ENCODE data around the gene TMED4. TPM values are rescaled to one million over a fixed set of nuclear protein-coding genes. Genes with fewer than 3 reads are reported as not detected.
A peak's percentile ranks its signal among the peaks of the same experiment; 100 is the strongest.

The TMED4 gene
- total RNA-seq = 10 to 100 TPM; 55.4 to 81.4 (median 69.4) TPM
- polyA plus RNA-seq = 10 to 100 TPM; 42.9 to 45.6 TPM
- long read RNA-seq, donor 1, transcript TMED4-203 (5 exons, 2,322 nt) = major isoform, 26 of 62 reads
- long read RNA-seq, donor 1, transcript TMED4-205 (4 exons, 1,755 nt) = minor isoform, 24 of 62 reads
- long read RNA-seq, donor 1, partial matches to known transcripts = 3 of 62 reads
- long read RNA-seq, donor 1, other reads (novel, unspliced or antisense) = 8 of 62 reads
- long read RNA-seq, donor 2, transcript TMED4-203 (5 exons, 2,322 nt) = minor isoform, 30 of 77 reads
- long read RNA-seq, donor 2, transcript TMED4-205 (4 exons, 1,755 nt) = major isoform, 37 of 77 reads
- long read RNA-seq, donor 2, partial matches to known transcripts = 3 of 77 reads
- long read RNA-seq, donor 2, other reads (novel, unspliced or antisense) = 5 of 77 reads
- long read RNA-seq, donor 3, transcript TMED4-201 (4 exons, 2,203 nt) = minor isoform, 6 of 211 reads
- long read RNA-seq, donor 3, transcript TMED4-203 (5 exons, 2,322 nt) = major isoform, 123 of 211 reads
- long read RNA-seq, donor 3, transcript TMED4-205 (4 exons, 1,755 nt) = minor isoform, 47 of 211 reads
- long read RNA-seq, donor 3, partial matches to known transcripts = 9 of 211 reads
- long read RNA-seq, donor 3, other reads (novel, unspliced or antisense) = 25 of 211 reads

DNA sequence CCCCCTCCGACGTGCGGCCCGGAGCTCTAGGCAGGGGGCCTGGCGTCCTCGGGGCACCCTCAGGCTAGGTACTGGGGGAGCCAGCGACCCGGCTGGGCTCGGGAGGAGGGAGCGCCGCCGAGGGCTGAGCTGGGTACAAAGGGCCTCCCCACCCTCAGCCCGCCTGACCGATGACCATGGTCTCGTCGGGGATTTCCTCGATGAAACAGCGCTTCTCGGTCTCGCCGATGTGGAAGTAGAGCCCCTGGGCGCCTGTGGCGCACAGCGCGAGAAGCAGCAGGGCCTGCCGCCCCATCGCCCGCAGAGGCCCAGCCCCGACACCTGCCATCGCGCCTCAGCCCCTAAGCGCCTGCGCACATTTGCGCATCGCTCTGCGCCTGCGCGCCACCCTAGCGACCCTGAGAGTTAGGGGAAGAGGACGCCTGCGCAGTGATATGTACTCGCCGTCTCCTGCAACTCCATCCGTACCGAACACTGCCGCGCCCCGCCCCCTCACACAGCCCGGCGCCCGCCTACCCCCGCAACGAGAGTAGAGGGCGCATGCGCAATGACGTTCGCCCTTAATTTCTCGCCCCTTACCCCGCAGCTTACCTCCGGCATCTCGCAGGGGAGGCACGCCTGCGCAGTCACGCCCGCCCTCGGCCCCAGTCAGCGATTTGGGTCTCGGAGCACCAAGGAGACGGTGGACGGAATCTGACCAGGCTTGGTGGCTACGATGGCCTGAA, at the start of gene TMED4:
TMED4 (minus strand) TSS at position 353 of the 725 bp plus-strand sequence; CDS start at position 328, 25 bp downstream.
- Histone ChIP-seq H3K4me3 (peak within 1 kb of the TSS; percentile 72 to 99 (median 89)), H3K4me1 (peaks cover 5 to 34% (median 24%) of the 10 kb centered on the region in 9 donors), H3K36me3 (peaks cover 0 to 43% (median 30%) of the 10 kb centered on the region in 9 donors), H3K27me3 (no peaks in the 10 kb centered on the region), H3K9me3 (no peaks in the 10 kb centered on the region), H3K27ac (peak within 1 kb of the TSS; percentile 86 to 99 (median 96))
- intact Hi-C loops (cut with DNase I) = loop anchor here in 6 of 10 donors (1.0 to 10.0 kb wide), 10 partner anchors 24 to 553 kb away; partner anchors contain the start of genes H2AZ2 (in 3 of the 6) and OGDH (in 2 of the 6)
- no peak for TF ChIP-seq CTCF (IDR thresholded peaks at IDR 0.05)
- peak; percentile 98 to 99 (median 98) for ATAC-seq
- WGBS, 2 donors = 0 to 1% methylated on average over 70 to 71 of the region's 71 CpGs
- peak; percentile 99 to 100 for DNase-seq

- no peak for DNase-seq
- peak overlapping the region in 7 of 10 donors; percentile 16 to 94 (median 73) for H3K27ac ChIP-seq
- H3K27me3 ChIP-seq = no peaks in the 10 kb centered on the region
- TF ChIP-seq CTCF (IDR thresholded peaks at IDR 0.05) = no peak
- 54 to 55% methylated on average over 6 of the region's 6 CpGs for WGBS, 2 donors
- ATAC-seq = peak in 1 of 8 donors; percentile 14
- no peaks in the 10 kb centered on the region for H3K9me3 ChIP-seq
- peaks cover 0 to 41% (median 6%) of the 10 kb centered on the region in 9 donors for H3K36me3 ChIP-seq
- intact Hi-C loops (cut with DNase I) = no loop called here
- peaks cover 0 to 97% (median 69%) of the 10 kb centered on the region in 9 donors for H3K4me1 ChIP-seq
- H3K4me3 ChIP-seq = no peak overlapping the region
Measured at GRCh38 chr7:44631458-44632115, 49.6 kb upstream of the TMED4 start.

- H3K27me3 ChIP-seq = no peaks in the 10 kb centered on the region
- peak overlapping the region in 6 of 10 donors; percentile 9 to 94 (median 36) for H3K27ac ChIP-seq
- H3K36me3 ChIP-seq = peaks cover 0 to 43% (median 6%) of the 10 kb centered on the region in 9 donors
- ATAC-seq (no peak), DNase-seq (no peak)
- 83 to 87% methylated on average over 11 of the region's 11 CpGs for WGBS, 2 donors
- TF ChIP-seq CTCF (IDR thresholded peaks at IDR 0.05) = no peak
- no peaks in the 10 kb centered on the region for H3K9me3 ChIP-seq
- H3K4me1 ChIP-seq = peaks cover 0 to 96% (median 66%) of the 10 kb centered on the region in 9 donors
- intact Hi-C loops (cut with DNase I) = no loop called here
- H3K4me3 ChIP-seq = no peak overlapping the region
Measured at GRCh38 chr7:44630792-44631457, 48.9 kb upstream of the TMED4 start.
